Keratinocyte (primary cell): ENCODE measurements around the gene FAM83G.

Experiments used
- EZH2 ChIP-seq: IDR thresholded peaks from one replicate; pipeline ENCODE4 v1.6.1; 2012; ENCODE audit warnings: inconsistent platforms, mild to moderate bottlenecking, low read length, moderate library complexity
- TF ChIP-seq, protein P1 (sequence below), 3 experiments: IDR thresholded peaks in 1 of 3; conservative IDR thresholded peaks in 1 of 3; optimal IDR thresholded peaks in 1 of 3; 2 replicates in 2 of 3; 3 replicates in 1 of 3; pipeline versions ENCODE3 to v1.5.1; 2011; ENCODE audit warnings: low read length in 3 of 3, mild to moderate bottlenecking in 3 of 3, moderate library complexity in 2 of 3, control low read depth in 1 of 3, inconsistent platforms in 1 of 3; ENCODE audit not compliant: insufficient read depth in 2 of 3; ENCODE audit errors: extremely low read depth in 1 of 3

GRCh38 chr17:18977021-18977420 lies 27.5 kb downstream of the FAM83G start:
- TF ChIP-seq, protein P1, sequence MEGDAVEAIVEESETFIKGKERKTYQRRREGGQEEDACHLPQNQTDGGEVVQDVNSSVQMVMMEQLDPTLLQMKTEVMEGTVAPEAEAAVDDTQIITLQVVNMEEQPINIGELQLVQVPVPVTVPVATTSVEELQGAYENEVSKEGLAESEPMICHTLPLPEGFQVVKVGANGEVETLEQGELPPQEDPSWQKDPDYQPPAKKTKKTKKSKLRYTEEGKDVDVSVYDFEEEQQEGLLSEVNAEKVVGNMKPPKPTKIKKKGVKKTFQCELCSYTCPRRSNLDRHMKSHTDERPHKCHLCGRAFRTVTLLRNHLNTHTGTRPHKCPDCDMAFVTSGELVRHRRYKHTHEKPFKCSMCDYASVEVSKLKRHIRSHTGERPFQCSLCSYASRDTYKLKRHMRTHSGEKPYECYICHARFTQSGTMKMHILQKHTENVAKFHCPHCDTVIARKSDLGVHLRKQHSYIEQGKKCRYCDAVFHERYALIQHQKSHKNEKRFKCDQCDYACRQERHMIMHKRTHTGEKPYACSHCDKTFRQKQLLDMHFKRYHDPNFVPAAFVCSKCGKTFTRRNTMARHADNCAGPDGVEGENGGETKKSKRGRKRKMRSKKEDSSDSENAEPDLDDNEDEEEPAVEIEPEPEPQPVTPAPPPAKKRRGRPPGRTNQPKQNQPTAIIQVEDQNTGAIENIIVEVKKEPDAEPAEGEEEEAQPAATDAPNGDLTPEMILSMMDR (optimal IDR thresholded peaks at IDR 0.05 in 1 of 3, IDR thresholded peaks at IDR 0.05 in 1 of 3, conservative IDR thresholded peaks at IDR 0.05 in 1 of 3; ENCODE audit: extremely low read depth in 1 of 3, insufficient read depth in 2 of 3, low read length in 3 of 3) = no peak
- no peak for TF ChIP-seq EZH2
